ENCODE measurements around the gene LLPH. TPM values are rescaled to one million over a fixed set of nuclear protein-coding genes. Genes with fewer than 3 reads are reported as not detected.

The LLPH gene
- total RNA-seq, 1 experiment from 2014 or later, result 32.3 TPM

DNA sequence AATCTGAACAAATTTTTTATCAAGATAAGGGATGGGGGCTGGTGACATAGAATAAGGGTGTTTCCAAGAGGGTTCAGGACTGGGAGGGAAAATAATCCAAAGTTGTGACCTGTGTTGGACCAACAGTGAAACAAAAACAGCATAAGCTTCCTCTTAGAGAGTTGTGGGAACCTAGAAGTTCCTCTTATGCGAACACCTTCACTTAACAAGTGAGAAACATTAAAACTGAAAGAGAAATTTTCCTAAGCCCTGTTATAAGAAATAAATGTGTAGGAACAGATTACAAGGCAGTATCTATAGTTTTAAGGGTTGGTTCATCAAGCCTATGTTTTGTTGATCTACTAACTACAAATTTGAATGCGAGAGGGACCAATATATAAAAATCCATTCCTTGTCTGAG lies 58.4 kb downstream of the LLPH start:
- Mint-ChIP-seq H3K4me3 (ENCODE audit: unreplicated experiment) (no peak overlapping the region), H3K27ac (ENCODE audit: unreplicated experiment) (no peak overlapping the region), H3K4me1 (ENCODE audit: low read depth, unreplicated experiment) (no peaks in the 10 kb centered on the region), H3K36me3 (ENCODE audit: insufficient read depth, unreplicated experiment) (no peaks in the 10 kb centered on the region), H3K27me3 (ENCODE audit: insufficient read depth, unreplicated experiment) (no peaks in the 10 kb centered on the region), H3K9me3 (ENCODE audit: unreplicated experiment) (no peaks in the 10 kb centered on the region)
- intact Hi-C loops (cut with micrococcal nuclease; ENCODE audit: unreplicated experiment), result no loop called here
- BruUV-seq (replicated peaks), result no TSS peak
- ChIA-PET POLR2A (no interaction called here), CTCF (no interaction called here)
- TF ChIP-seq, protein P1, sequence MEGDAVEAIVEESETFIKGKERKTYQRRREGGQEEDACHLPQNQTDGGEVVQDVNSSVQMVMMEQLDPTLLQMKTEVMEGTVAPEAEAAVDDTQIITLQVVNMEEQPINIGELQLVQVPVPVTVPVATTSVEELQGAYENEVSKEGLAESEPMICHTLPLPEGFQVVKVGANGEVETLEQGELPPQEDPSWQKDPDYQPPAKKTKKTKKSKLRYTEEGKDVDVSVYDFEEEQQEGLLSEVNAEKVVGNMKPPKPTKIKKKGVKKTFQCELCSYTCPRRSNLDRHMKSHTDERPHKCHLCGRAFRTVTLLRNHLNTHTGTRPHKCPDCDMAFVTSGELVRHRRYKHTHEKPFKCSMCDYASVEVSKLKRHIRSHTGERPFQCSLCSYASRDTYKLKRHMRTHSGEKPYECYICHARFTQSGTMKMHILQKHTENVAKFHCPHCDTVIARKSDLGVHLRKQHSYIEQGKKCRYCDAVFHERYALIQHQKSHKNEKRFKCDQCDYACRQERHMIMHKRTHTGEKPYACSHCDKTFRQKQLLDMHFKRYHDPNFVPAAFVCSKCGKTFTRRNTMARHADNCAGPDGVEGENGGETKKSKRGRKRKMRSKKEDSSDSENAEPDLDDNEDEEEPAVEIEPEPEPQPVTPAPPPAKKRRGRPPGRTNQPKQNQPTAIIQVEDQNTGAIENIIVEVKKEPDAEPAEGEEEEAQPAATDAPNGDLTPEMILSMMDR (IDR thresholded peaks at IDR 0.05; ENCODE audit: insufficient read depth in 1 of 2, low read depth in 1 of 2, low read length in 1 of 2, severe bottlenecking in 1 of 2, unreplicated experiment in 1 of 2), result no peak
- Histone ChIP-seq H3K4me1 (0 out of 2 replicates have a peak, but pooled peaks cover 5% of the 10 kb centered on the region), H3K27me3 (replicated peaks; ENCODE audit: control insufficient read depth, insufficient read depth, low read length) (no peaks in the 10 kb centered on the region), H3K4me3 (ENCODE audit: low read depth, low read length) (no peak overlapping the region), H3K9me3 (no peaks in the 10 kb centered on the region; the same call in 1 of the 2 replicates), H3K36me3 (ENCODE audit: control insufficient read depth, insufficient read depth, low read length) (no peaks in the 10 kb centered on the region)
- no peak for DNase-seq

DNA sequence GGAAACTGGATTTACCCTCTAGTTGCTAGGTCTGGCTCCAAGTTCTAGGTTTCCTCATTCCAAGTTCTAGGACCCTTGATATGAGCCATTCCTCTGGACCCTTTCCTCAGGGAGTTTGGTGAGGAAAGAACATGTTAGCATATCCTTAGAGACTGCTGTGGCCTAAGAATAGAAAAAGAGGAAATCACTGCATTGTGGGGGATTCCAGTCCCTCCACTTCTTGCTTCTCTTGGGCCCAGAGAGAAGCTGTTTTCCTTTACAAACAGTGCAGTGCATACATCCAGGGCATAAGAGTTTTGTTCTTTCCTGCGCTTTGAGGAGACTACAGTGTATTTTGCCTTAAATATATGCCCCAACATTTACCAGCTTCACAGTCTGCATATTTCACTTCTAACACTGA lies 59.0 kb downstream of the LLPH start:
- ChIA-PET POLR2A (no interaction called here), CTCF (no interaction called here)
- Mint-ChIP-seq H3K4me1 (ENCODE audit: low read depth, unreplicated experiment) (no peaks in the 10 kb centered on the region), H3K27me3 (ENCODE audit: insufficient read depth, unreplicated experiment) (no peaks in the 10 kb centered on the region), H3K9me3 (ENCODE audit: unreplicated experiment) (no peaks in the 10 kb centered on the region), H3K27ac (ENCODE audit: unreplicated experiment) (no peak overlapping the region), H3K4me3 (ENCODE audit: unreplicated experiment) (no peak overlapping the region), H3K36me3 (ENCODE audit: insufficient read depth, unreplicated experiment) (no peaks in the 10 kb centered on the region)
- no peak for DNase-seq
- H3K4me3 ChIP-seq (ENCODE audit: low read depth, low read length), result no peak overlapping the region
- H3K27me3 ChIP-seq (replicated peaks; ENCODE audit: control insufficient read depth, insufficient read depth, low read length), result no peaks in the 10 kb centered on the region
- BruUV-seq (replicated peaks), result no TSS peak
- TF ChIP-seq, protein P1 (IDR thresholded peaks at IDR 0.05; ENCODE audit: insufficient read depth in 1 of 2, low read depth in 1 of 2, low read length in 1 of 2, severe bottlenecking in 1 of 2, unreplicated experiment in 1 of 2), result no peak
- intact Hi-C loops (cut with micrococcal nuclease; ENCODE audit: unreplicated experiment), result no loop called here
- H3K36me3 ChIP-seq (ENCODE audit: control insufficient read depth, insufficient read depth, low read length), result no peaks in the 10 kb centered on the region
- H3K4me1 ChIP-seq, result no peaks in the 10 kb centered on the region
- no peaks in the 10 kb centered on the region; the same call in 1 of the 2 replicates for H3K9me3 ChIP-seq

DNA sequence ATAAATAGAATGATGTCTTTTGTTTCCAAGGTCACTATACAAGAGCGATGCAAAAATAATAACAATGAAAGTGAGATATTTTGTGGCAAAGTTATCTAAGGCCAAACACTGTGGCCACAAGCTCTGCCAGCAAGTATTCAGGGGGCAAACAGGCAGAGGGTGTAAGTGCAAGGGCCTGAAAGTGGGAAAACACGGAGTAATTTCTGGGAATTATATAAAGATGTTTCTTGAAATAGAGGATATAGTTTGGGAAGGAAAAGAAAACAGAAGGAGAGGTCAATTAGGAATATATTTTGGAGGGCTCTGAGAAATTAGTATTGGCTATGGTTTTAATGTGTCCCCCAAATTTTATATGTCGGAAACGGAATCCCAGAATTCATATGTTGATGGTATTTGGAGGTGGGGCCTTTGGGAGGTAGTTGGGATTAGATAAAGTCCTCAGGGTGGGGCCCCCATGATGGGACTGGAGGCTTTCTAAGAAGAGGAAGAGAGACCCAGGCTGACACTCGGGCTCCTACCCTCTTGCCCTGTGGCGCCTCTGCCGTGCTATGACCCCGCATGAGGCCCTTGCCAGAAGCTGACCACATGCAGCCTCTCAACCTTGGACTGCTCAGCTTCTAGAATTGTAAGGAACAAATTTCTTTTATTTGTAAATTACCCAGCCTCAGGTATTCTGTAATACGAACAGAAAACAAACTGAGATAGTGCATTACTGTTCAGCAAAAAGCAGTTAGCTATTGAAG lies 60.0 kb downstream of the LLPH start:
- H3K27me3 Mint-ChIP-seq (ENCODE audit: insufficient read depth, unreplicated experiment), result no peaks in the 10 kb centered on the region
- intact Hi-C loops (cut with micrococcal nuclease; ENCODE audit: unreplicated experiment), result no loop called here
- H3K36me3 Mint-ChIP-seq (ENCODE audit: insufficient read depth, unreplicated experiment), result no peaks in the 10 kb centered on the region
- Histone ChIP-seq H3K27me3 (replicated peaks; ENCODE audit: control insufficient read depth, insufficient read depth, low read length) (no peaks in the 10 kb centered on the region), H3K4me3 (ENCODE audit: low read depth, low read length) (no peak overlapping the region), H3K9me3 (no peaks in the 10 kb centered on the region; the same call in 1 of the 2 replicates), H3K4me1 (no peaks in the 10 kb centered on the region), H3K36me3 (ENCODE audit: control insufficient read depth, insufficient read depth, low read length) (no peaks in the 10 kb centered on the region)
- DNase-seq, result no peak
- ChIA-PET POLR2A (interaction anchor here (0.5 kb wide), 1 partner anchor 100 kb away, joined by 3 read pairs; no protein-coding TSS in a partner anchor), CTCF (no interaction called here)
- H3K4me3 Mint-ChIP-seq (ENCODE audit: unreplicated experiment), result no peak overlapping the region
- H3K4me1 Mint-ChIP-seq (ENCODE audit: low read depth, unreplicated experiment), result no peaks in the 10 kb centered on the region
- TF ChIP-seq, protein P1 (IDR thresholded peaks at IDR 0.05; ENCODE audit: insufficient read depth in 1 of 2, low read depth in 1 of 2, low read length in 1 of 2, severe bottlenecking in 1 of 2, unreplicated experiment in 1 of 2), result no peak
- H3K27ac Mint-ChIP-seq (ENCODE audit: unreplicated experiment), result no peak overlapping the region
- no peaks in the 10 kb centered on the region for H3K9me3 Mint-ChIP-seq (ENCODE audit: unreplicated experiment)
- no TSS peak for BruUV-seq (replicated peaks)
